Sigmoid colon (tissue), 4 donors: Measurements from ENCODE around the gene DAO.

Experiments used
- CTCF ChIP-seq, 4 experiments: fragments of 450-650 bp in 3 of 4; fragments of 200-600 bp in 1 of 4; IDR thresholded peaks; one replicate each; pipeline ENCODE4 v1.5.1; 2016 to 2019; ENCODE audit warnings: antibody characterized with exemption in 4 of 4, mild to moderate bottlenecking in 3 of 4, moderate library complexity in 2 of 4
- EP300 ChIP-seq, 4 donors: sonication (generic); formaldehyde crosslinking; IDR thresholded peaks; one replicate each; pipeline ENCODE4 v1.6.1; 2017; ENCODE audit warnings: antibody characterized with exemption in 4 of 4
- POLR2A ChIP-seq, 2 donors: fragments of 450-650 bp; IDR thresholded peaks; one replicate each; pipeline ENCODE4 v1.6.1; 2016; ENCODE audit warnings: antibody characterized with exemption in 2 of 2, mild to moderate bottlenecking in 2 of 2, moderate library complexity in 2 of 2
- POLR2AphosphoS5 ChIP-seq, 4 donors: sonication (generic); formaldehyde crosslinking; IDR thresholded peaks; one replicate each; pipeline ENCODE4 v1.6.1; 2017; ENCODE audit warnings: antibody characterized with exemption in 4 of 4

GRCh38 chr12:108884116-108885012, 4.5 kb downstream of the DAO start:
- TF ChIP-seq CTCF (IDR thresholded peaks at IDR 0.05) (peak in 1 of 4 experiments; percentile 20), POLR2AphosphoS5 (IDR thresholded peaks at IDR 0.05) (no peak), POLR2A (IDR thresholded peaks at IDR 0.05) (no peak), EP300 (IDR thresholded peaks at IDR 0.05) (no peak)
